HG03175 (cell line): ENCODE data around the gene CHD9.

ENCODE experiments used
- ATAC-seq: cut with Tn5 transposase; IDR thresholded peaks from one replicate; pipeline ENCODE4 v1.9.1; 2021; ENCODE audit warnings: mild to moderate bottlenecking, moderate library complexity; ENCODE audit not compliant: unreplicated experiment

The CHD9 gene

DNA sequence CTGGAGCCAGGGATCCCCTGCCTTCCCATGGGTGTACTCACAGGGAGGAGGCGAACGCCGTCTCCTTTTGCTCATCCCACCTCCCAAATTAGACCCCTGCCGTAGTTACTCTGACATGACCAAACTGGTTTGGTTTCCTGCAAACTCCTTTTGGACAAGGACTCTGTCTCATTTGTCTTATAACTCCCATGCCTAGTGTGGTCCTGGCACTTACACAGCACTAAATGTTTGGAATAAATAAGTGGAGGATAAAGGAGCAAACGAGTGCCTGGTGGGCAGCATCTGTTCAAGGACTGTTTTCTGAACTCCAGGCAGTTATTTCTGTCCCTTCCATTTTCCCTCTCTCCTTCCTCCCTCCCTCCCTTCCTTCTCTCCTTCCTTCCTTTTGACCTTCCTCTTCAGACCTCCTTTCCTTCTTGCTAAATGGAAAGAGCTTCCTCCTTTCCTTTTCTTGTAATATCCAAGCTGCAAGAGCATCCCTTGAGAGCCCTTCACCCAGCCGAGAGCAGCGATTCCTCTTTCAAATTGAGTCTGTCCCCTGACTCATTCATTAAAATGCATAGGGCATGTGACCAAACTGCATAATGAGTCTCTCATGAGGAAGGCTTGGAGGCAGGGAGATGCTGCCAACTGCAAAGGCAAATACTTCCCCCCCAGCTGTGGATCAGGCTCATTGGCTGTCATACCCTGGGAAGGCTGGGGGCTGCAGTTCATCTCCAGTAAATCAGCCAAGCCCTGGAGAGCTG, 36.8 kb downstream of the CHD9 start:
- ATAC-seq: peak; percentile 65

- no peak for ATAC-seq
Measured at GRCh38 chr16:53092284-53092683, 37.5 kb downstream of the CHD9 start.

- no peak for ATAC-seq
Measured at GRCh38 chr16:53093162-53093744, 38.5 kb downstream of the CHD9 start.

DNA sequence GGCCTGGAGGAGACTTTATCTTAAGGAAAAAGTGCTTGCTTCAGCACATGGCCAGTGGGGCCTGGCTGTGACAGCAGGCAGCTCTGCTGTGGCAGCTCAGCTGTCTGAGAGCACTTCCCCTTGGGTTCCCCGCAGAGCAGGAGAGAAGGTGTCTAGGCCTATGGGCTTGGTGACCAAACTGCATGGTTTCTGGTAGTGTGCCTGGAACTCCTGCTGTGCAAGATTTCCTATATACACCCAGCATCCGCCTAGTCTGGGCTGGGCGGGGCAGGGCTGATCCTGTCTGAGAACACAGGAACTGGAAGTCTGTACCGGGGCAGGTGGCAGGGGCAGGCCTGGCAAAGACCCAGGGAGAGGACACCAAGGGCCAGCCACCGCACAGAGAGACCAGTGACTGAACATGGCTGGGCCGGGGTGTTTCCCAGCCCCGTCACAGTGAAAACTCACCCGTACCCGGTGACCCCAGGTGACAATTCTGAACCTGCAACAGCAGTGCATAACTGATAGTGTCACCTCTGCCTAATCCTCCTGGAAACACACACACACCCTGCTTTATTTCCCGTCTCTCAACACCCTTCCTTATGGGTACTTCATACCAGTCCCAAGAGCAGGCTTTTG, 39.3 kb downstream of the CHD9 start:
- ATAC-seq: peak; percentile 36

GRCh38 chr16:53097190-53097589, 42.4 kb downstream of the CHD9 start:
- no peak for ATAC-seq

DNA sequence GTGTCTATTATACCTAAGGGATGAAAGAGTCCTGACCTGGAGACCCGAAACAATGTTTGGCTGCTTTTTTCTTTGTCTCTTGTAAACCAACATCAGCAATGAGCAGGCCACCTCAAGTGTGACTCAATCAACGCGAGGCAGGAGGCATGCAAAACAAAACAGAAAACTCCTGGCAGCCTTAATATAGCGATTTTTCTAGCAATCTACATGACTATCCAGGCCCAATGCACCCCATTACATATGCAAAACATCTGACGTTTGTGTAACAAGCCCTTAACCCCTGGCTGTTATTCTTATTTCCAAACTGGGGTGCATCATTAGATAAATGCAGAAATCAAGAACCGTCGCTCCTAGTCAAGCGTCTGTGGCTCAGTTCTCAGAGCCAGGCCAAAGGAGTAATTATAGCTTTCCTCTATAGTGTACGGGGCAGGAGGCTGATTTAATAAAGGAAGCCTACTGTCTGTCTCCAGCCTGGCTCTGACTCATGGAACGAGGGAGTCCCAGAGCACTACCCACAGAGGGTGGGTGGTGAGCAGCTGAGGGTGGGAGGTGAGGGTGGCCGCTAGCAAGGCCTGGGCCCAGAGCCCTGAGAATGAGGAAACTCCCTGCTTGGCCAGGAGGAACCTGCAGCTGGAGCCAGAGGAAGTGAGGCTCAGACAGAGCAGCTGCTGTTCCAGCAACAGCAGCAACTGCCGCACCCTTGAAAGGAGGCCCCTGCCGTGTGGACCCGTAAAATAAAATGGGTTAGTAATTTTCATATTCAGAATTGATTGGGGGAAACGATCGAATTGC, 43.9 kb downstream of the CHD9 start:
- ATAC-seq: peak; percentile 73

DNA sequence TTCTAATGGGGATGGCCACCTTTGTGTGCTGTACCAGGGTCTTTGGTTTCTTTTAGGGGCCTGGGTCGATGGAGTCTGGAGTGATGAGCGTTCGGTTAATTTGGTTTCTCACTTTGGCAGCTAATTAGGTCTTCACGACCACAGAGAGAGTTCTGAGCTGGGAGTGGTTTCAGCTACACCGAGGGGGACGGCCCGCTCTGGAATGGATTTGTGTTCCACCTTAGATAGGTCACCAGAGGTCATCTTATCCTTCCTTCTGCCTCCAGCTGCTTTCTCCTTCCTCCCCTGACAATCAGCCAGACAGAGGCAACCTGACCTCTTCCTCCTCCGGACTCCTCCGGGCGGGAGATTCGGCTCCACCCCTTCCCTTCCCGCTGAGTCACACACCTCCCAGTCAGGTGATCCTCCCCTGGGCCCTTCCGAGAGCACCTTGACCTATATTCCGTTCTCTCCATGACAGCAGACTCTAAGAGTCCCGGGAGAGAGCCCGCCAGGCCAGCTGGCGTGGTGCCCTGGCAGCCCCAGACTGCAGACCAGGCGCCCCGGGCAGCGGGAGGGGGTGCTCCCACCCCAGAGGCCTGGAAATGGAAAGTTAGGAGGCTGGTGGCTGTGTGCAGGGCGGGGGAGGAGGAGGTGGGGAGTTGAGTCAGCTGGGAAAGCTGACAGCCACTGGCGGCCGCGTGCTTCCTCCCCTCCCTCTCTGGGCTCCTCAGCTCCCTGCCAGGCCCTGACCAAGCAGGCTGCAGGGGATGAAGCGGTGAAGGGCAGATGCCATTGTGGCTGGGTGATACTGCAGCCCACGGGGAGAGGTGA, 44.7 kb downstream of the CHD9 start:
- peak; percentile 67 for ATAC-seq

DNA sequence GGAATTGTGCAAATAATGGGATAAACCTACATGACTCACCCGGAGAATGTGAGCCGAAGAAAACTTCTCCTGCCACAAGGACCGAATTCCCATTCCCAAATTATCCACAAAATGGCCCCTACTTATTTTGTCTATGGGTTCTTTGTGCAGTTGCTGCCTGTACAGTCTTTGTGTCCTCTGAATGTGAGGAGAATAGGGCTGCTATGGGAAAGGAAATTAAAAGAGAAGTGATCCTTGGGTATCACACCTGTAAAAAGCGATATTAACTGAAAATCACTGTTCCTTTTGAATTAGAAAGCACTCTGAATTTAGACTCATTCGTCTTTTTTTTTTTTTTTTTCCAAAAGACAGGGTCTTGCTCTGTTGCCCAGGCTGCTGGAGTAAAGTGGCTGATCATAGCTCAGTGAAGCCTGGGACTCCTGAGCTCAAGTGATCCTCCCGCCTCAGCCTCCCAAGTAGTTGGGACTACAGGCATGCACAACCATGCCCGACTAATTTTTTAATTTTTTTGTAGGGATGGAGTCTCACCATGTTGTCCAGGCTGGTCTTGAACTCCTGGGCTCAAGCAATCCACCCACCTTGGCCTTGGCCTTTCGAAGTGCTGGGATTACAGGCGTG, 45.4 kb downstream of the CHD9 start:
- ATAC-seq: no peak

DNA sequence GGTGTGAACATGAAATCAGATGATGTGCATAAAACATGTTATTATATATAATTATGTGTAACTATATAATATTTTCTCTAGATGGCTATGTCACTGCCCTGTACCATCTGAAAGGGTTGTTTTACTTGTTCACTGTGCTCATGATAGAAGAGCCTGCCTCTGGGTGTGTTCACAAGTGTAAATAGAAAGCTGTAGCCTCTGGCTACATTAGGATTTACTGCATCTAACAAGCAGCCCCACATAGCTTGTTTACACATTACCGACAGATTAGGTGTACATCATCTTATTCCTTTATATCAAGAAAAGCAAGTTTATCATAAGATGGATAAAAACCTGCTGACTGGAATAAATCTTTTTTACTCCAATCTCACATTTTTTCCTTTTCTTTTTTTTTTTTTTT, 46.1 kb downstream of the CHD9 start:
- no peak for ATAC-seq

DNA sequence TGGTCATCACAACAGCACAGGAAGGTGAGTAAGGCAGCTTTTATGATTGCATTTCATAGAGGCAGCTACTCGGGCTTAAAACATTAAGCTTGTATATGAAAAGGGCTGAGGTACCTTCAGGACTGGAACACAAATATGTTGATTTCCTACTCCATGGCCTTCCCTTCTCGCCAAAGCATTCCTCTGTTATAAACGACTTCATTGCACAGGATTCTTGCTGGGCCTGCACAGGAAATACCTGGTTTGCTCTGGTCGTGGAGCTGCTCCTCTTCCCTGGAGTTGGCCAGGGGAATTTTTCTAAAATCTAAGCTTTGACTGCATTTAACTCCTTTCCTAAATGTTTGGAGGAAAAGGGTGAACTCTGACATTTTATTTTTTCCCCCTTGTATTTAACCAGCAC, 49.0 kb downstream of the CHD9 start:
- ATAC-seq: no peak

- ATAC-seq: no peak
Measured at GRCh38 chr16:53105565-53105964, 50.8 kb downstream of the CHD9 start.

DNA sequence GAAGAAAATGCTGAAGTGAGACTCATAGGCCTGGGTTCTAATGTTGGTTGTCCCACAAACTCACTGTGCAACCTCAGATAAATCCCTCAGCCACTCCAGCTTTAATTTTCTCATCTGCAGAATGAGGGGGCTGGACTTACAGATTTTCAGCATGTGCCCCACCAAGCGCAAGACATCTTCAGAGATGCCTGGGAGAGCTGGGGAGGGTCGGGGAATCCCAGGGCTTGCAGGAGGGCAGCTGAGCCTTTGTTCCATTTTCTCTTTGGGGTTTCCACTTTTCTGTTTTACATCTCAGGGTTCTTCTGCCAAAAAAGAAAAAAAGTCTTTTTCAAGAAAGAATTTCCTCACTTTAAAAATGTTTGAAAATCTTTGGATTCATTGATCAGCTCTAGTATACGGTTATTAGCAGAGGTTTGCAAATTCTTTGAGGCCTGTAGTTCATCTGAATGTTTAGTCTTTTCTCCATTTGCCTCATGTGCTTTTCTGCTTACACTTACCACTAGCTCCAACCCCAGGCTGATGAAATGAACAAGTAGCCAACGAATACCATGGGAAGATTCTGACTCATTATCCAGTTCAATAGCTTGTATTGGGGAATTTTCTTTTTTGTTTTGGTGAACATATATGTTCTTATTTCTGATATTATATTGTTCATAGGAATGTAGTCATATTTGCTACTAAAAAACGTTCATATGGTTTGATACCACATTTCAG, 56.4 kb downstream of the CHD9 start:
- ATAC-seq: no peak

- ATAC-seq: no peak
Measured at GRCh38 chr16:53112015-53112414, 57.2 kb downstream of the CHD9 start.

GRCh38 chr16:53115047-53115446, 60.3 kb downstream of the CHD9 start:
- no peak for ATAC-seq

- no peak for ATAC-seq
Measured at GRCh38 chr16:53115773-53116172, 61.0 kb downstream of the CHD9 start.

DNA sequence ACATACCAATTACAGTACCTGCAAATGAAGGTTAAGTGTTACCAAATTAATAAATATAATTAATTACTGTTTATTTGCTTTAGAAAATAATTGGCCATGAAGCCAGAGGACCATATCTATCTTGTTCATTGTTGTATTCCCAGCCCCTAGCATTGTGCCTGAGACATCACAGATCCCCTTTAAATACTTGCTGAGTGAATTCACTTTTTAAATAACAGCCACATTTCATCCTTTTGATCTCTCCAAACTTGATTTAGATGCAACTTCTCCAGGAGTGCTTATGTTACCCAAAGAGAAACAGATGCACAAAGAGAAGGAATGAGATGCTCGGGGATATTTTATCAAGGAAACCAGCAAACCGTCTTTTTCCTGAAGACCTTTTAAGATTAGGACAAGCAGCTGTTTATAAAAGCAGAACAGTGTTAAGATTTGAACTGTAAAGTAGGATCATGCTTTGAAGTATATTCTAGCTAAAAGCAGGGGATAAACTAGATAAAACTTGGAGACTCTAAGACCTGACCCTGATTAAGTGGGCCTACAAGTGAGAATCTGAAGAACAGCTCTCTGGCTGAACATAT, 66.3 kb downstream of the CHD9 start:
- no peak for ATAC-seq

- no peak for ATAC-seq
Measured at GRCh38 chr16:53121661-53122060, 66.9 kb downstream of the CHD9 start.

GRCh38 chr16:53123747-53124146, 69.0 kb downstream of the CHD9 start:
- no peak for ATAC-seq

DNA sequence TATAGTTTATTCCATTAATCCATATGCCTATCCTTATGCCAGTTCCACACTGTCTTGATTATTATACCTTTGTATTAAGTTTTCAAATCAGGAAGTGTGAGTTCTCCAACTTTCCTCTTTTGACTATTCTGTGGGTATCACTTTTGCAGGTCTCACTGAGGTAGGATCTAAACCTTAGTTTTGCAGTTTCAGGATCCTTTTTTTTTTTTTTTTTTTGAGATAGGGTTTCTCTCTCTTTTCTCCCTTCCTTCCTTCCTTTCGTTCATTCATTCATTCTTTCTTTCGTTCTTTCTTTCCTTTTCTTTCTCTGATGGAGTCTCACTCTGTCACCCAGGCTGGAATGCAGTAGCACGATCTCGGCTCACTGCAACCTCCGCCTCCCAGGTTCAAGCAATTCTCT, 71.6 kb downstream of the CHD9 start:
- no peak for ATAC-seq
